ENCODE results near the gene DLX3.

DLX3 gene

GRCh38 chr17:49992191-49992932 lies 2.7 kb downstream of the DLX3 start:
- no peak for DNase-seq

- no peak for DNase-seq
Measured at GRCh38 chr17:49991409-49991808, 3.6 kb downstream of the DLX3 start.

- DNase-seq: no peak
Measured at GRCh38 chr17:49990921-49991320, 4.1 kb downstream of the DLX3 start.

GRCh38 chr17:49990331-49990730 lies 4.7 kb downstream of the DLX3 start:
- DNase-seq: no peak

GRCh38 chr17:49989518-49989880 lies 5.5 kb downstream of the DLX3 start:
- DNase-seq: no peak

- no peak for DNase-seq
Measured at GRCh38 chr17:49987681-49988441, 7.2 kb downstream of the DLX3 start.

- DNase-seq: no peak
Measured at GRCh38 chr17:49987290-49987585, 7.8 kb downstream of the DLX3 start.

GRCh38 chr17:49986396-49987289 lies 8.4 kb downstream of the DLX3 start:
- no peak for DNase-seq

GRCh38 chr17:49985310-49985990 lies 9.6 kb downstream of the DLX3 start:
- no peak for DNase-seq

- no peak for DNase-seq
Measured at GRCh38 chr17:49984776-49985175, 10.2 kb downstream of the DLX3 start.

GRCh38 chr17:49984283-49984682 lies 10.7 kb downstream of the DLX3 start:
- no peak for DNase-seq

GRCh38 chr17:49980703-49981197 lies 14.3 kb downstream of the DLX3 start:
- no peak for DNase-seq

- no peak for DNase-seq
Measured at GRCh38 chr17:49979748-49980479, 15.1 kb downstream of the DLX3 start.

GRCh38 chr17:49978501-49978900 lies 16.5 kb downstream of the DLX3 start:
- DNase-seq: no peak

- DNase-seq: no peak
Measured at GRCh38 chr17:49977463-49978389, 17.3 kb downstream of the DLX3 start.

- no peak for DNase-seq
Measured at GRCh38 chr17:49976828-49977202, 18.2 kb downstream of the DLX3 start.

GRCh38 chr17:49976163-49976827 lies 18.7 kb downstream of the DLX3 start:
- DNase-seq: no peak

GRCh38 chr17:49975531-49975930 lies 19.5 kb downstream of the DLX3 start:
- no peak for DNase-seq

GRCh38 chr17:49973271-49973615 lies 21.8 kb downstream of the DLX3 start:
- no peak for DNase-seq

- no peak for DNase-seq
Measured at GRCh38 chr17:49972486-49973270, 22.3 kb downstream of the DLX3 start.
